ENCODE measurements around the gene PSORS1C2. TPM values are rescaled to one million over a fixed set of nuclear protein-coding genes. Genes with fewer than 3 reads are reported as not detected.

PSORS1C2 gene
- total RNA-seq, 1 donor from 2014 or later = not detected

GRCh38 chr6:31126396-31127175, 12.3 kb downstream of the PSORS1C2 start:
- ATAC-seq (ENCODE audit: low read depth) (no peak), DNase-seq (no peak)
- peaks cover 20% of the 10 kb centered on the region for H3K27me3 Mint-ChIP-seq
- ChIA-PET POLR2A (interaction anchor here (0.5 kb wide), 1 partner anchor 83 kb away, joined by 4 read pairs; no protein-coding TSS in a partner anchor), CTCF (interaction anchor here (1.5 to 1.9 kb wide), 2 partner anchors 240 to 254 kb away, joined by 3 to 7 read pairs; no protein-coding TSS in a partner anchor)
- no peak overlapping the region for H3K4me3 Mint-ChIP-seq
- no peak for TF ChIP-seq CTCF (IDR thresholded peaks at IDR 0.05)
- H3K36me3 Mint-ChIP-seq (ENCODE audit: low read depth) = no peaks in the 10 kb centered on the region
- intact Hi-C loops (cut with micrococcal nuclease) = no loop called here
- no peaks in the 10 kb centered on the region for H3K9me3 Mint-ChIP-seq
- no peak overlapping the region for H3K27ac Mint-ChIP-seq
- H3K4me1 Mint-ChIP-seq = peaks cover 5% of the 10 kb centered on the region

GRCh38 chr6:31125586-31126363, 13.1 kb downstream of the PSORS1C2 start:
- intact Hi-C loops (cut with micrococcal nuclease) = no loop called here
- ChIA-PET CTCF (no interaction called here), POLR2A (interaction anchor here (0.6 kb wide), 1 partner anchor 395 kb away, joined by 4 read pairs; no protein-coding TSS in a partner anchor)
- no peak for TF ChIP-seq CTCF (IDR thresholded peaks at IDR 0.05)
- peaks cover 5% of the 10 kb centered on the region for H3K4me1 Mint-ChIP-seq
- H3K27me3 Mint-ChIP-seq = peaks cover 22% of the 10 kb centered on the region
- H3K9me3 Mint-ChIP-seq = no peaks in the 10 kb centered on the region
- H3K36me3 Mint-ChIP-seq (ENCODE audit: low read depth) = no peaks in the 10 kb centered on the region
- no peak overlapping the region for H3K27ac Mint-ChIP-seq
- DNase-seq = no peak
- H3K4me3 Mint-ChIP-seq = no peak overlapping the region
- no peak for ATAC-seq (ENCODE audit: low read depth)

GRCh38 chr6:31125162-31125561, 13.7 kb downstream of the PSORS1C2 start:
- Mint-ChIP-seq H3K27ac (no peak overlapping the region), H3K4me3 (no peak overlapping the region), H3K27me3 (peaks cover 22% of the 10 kb centered on the region), H3K9me3 (no peaks in the 10 kb centered on the region), H3K4me1 (peaks cover 5% of the 10 kb centered on the region), H3K36me3 (ENCODE audit: low read depth) (no peaks in the 10 kb centered on the region)
- ATAC-seq (ENCODE audit: low read depth) (no peak), DNase-seq (no peak)
- ChIA-PET POLR2A (interaction anchor here (0.5 to 0.6 kb wide), 2 partner anchors 11 to 396 kb away, joined by 3 to 4 read pairs; partner anchors contain the start of gene PSORS1C1), CTCF (no interaction called here)
- no peak for TF ChIP-seq CTCF (IDR thresholded peaks at IDR 0.05)
- intact Hi-C loops (cut with micrococcal nuclease) = no loop called here

GRCh38 chr6:31122791-31123706, 15.8 kb downstream of the PSORS1C2 start:
- peaks cover 3% of the 10 kb centered on the region for H3K4me1 Mint-ChIP-seq
- ChIA-PET POLR2A (interaction anchor here (0.5 to 0.6 kb wide), 3 partner anchors 64 to 508 kb away, joined by 3 to 7 read pairs (median 7); no protein-coding TSS in a partner anchor), CTCF (no interaction called here)
- no peaks in the 10 kb centered on the region for H3K9me3 Mint-ChIP-seq
- TF ChIP-seq CTCF (IDR thresholded peaks at IDR 0.05) = no peak
- intact Hi-C loops (cut with micrococcal nuclease) = no loop called here
- DNase-seq = no peak
- H3K36me3 Mint-ChIP-seq (ENCODE audit: low read depth) = no peaks in the 10 kb centered on the region
- ATAC-seq (ENCODE audit: low read depth) = no peak
- H3K27ac Mint-ChIP-seq = no peak overlapping the region
- peaks cover 18% of the 10 kb centered on the region for H3K27me3 Mint-ChIP-seq
- no peak overlapping the region for H3K4me3 Mint-ChIP-seq
